RCC 7860 (cell line): ENCODE measurements around the gene TAF1B.

ENCODE experiments used
- DNase-seq: peaks from one replicate; pipeline ENCODE4 v3.0.0-alpha.2; 2015; ENCODE audit warnings: low spot score
- FAIRE-seq: peaks from 2 replicates; lab custom pipeline; 2012; peaks lifted over from hg19 to GRCh38; lab: Jason Lieb, UNC

Gene TAF1B

DNA sequence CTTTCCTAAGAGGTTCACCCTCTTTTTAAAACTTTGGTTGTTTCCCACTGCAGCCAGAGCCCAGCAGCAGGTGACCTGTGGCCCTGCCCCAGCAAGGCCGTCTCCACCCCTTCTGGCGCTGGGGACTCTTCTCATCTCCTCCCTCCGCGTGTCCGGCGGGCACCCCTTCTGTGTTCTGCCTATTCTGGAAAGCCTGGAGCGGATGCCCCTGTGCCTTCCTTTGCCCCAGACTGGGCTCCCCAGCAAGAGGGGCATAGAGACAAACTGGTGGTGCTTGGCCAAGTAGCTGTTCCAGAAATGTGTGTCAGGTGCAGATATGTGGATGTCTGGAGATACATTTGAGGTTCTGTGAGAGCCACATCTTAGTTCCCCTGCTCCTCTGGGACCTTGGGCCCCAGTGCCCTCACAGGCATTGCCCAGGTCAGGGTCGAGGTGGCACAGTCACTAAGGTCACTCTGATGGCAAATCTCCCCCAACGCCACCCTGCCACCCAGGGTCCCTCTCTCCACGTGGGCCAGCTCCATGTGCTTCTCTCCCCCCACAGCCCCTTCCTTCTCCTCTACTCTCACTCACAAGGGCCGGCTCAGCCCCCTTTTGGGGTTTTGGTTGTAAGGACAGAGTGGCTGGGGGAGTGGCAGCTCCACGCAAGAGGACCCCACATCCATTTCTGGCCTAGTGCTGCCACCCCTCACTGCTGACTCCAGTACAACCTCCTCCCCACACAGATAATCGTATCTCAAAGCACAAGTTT is 35.5 kb upstream of the TAF1B start:
- FAIRE-seq = no peak
- DNase-seq = no peak

GRCh38 chr2:9808334-9809063 is 34.8 kb upstream of the TAF1B start:
- no peak for FAIRE-seq
- DNase-seq = no peak

GRCh38 chr2:9809064-9809356 is 34.3 kb upstream of the TAF1B start:
- no peak for FAIRE-seq
- no peak for DNase-seq

DNA sequence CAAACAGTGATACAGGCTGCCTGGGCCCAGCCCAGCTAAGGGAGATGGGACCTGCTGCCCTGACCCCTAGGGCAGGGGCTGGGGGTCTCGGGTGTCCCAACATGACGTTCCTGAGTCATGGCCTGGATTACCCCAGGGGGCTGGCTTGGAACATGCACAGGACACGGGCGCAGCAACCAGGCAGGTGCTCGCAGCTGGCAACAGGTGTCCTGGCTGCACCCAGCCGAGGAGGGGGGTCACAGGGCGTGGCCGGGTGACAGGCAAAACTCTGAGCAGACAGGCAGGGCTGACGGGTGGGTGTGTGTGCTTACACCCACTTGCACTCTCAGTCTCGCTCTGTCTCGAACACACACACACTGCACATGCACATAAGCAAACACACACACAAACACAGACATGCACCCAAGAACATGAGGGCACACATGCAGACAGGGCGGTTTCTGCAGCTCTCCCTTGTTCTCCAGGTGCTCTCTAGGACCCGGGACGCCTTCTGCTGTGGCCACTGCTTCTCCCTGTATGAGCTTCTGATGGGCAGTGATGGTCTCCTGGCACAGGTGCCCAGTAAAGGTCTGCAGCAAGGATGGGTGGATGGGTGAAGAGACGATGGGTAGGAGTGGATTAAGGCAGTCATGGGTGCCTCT is 33.7 kb upstream of the TAF1B start:
- no peak for DNase-seq
- no peak for FAIRE-seq

- no peak for FAIRE-seq
Measured at GRCh38 chr2:9811216-9811615, 32.1 kb upstream of the TAF1B start.

GRCh38 chr2:9811679-9812511 is 31.4 kb upstream of the TAF1B start:
- DNase-seq = no peak
- no peak for FAIRE-seq

More at GRCh38 chr2:9811216-9811615, 32.1 kb upstream of the TAF1B start:
- no peak for DNase-seq

DNA sequence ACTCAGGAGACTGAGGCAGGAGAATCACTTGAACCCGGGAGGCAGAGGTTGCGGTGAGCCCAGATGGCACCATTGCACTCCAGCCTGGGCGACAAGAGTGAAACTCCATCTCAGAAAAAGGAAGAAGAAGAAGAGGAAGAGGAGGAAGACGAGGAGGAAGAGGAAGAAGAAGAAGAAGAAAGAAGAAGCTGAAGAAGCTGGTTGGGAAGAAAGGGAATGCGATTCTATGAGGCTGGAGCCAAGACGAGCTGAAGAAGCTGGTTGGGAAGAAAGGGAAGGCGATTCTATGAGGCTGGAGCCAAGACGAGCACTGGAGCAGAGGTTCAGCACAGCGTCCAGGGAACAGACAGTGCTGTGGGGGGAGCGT is 30.3 kb upstream of the TAF1B start:
- no peak for DNase-seq
- FAIRE-seq = no peak

DNA sequence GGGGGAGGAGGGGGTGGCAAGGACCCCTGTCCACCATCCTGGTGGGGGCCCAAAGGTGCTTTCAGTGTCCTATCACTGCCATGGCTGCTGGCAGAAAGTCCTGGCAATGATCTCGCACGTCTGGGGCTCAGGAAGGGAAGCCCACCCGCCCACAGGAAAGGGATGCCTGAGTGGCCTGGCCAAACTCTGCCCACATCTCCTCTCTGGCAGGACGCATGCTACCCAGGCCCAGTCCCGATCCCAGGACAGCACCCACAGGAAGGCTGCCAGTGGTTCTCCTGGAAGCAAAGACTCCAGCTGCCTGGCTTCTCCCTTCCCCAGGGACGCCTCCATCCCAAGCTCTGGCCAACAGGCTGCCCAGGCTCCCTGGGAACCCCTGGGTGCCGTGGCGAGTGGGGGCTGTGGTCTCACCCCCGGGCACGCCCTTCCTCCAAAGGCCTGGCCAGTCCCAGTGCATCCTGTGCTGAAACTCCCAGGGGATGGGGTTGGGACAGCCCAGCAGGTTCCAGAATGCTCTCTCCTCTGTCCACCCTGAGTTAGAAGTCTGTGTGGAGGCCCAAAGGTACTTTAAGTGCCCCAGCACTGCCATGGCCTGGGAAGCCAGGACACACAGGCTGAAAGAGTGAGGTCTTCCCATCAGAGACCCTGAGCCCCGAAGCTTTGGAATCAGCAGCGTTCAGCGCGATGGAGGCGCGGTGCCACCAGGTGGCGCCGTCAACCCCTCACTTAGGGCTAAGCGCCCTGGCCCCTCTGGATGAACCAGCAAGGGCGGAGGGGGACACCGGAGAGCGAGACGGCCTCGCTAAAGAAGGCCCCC is 29.8 kb upstream of the TAF1B start:
- DNase-seq (peak; percentile 22), FAIRE-seq (no peak)

GRCh38 chr2:9814129-9814868 is 29.0 kb upstream of the TAF1B start:
- DNase-seq = no peak
- FAIRE-seq = no peak

GRCh38 chr2:9815076-9815475 is 28.2 kb upstream of the TAF1B start:
- FAIRE-seq = no peak
- DNase-seq = no peak

DNA sequence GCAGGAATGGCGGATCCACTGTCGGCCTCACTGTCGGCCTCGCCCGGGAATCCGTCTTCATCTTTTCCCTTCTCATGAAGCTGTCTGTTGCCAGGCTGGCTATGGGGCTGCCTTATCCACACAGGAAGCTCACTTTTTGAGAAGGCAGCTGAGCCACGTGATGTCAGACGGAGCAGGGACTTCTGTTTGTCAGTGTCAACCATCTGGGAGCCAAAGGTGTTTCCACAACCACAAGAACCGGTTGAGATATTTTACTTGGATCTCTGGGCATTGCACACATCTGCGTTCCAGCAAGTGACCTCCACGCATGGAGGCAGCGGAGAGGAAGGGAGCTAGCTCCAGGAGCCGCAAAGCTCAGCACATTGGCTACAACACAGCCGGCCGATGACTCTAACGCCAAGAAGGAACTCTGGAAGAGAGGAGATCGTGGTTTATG is 27.4 kb upstream of the TAF1B start:
- FAIRE-seq = no peak
- DNase-seq = no peak

DNA sequence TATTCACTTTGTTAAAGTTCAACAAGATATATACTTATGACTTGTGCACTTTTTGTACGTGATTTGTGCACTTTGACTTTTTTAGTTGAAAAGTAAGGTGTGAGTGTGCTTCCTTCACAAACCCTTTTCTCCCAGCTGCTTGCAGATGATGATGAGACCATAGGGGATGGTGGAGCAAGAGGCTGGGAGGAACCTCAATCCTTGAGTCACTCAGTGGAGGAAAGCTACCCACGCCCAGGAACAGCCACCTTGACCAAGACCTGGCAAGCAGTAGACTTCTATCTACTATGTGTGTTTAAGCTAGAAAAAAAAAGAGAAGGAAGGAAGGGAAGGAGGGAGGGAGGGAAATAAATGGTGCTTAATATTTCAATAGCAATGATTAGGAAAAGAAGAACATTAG is 25.2 kb upstream of the TAF1B start:
- FAIRE-seq = no peak
- DNase-seq = no peak

GRCh38 chr2:9819551-9819950 is 23.7 kb upstream of the TAF1B start:
- no peak for DNase-seq
- no peak for FAIRE-seq

GRCh38 chr2:9820020-9820973 is 23.0 kb upstream of the TAF1B start:
- DNase-seq = peak; percentile 70
- no peak for FAIRE-seq

DNA sequence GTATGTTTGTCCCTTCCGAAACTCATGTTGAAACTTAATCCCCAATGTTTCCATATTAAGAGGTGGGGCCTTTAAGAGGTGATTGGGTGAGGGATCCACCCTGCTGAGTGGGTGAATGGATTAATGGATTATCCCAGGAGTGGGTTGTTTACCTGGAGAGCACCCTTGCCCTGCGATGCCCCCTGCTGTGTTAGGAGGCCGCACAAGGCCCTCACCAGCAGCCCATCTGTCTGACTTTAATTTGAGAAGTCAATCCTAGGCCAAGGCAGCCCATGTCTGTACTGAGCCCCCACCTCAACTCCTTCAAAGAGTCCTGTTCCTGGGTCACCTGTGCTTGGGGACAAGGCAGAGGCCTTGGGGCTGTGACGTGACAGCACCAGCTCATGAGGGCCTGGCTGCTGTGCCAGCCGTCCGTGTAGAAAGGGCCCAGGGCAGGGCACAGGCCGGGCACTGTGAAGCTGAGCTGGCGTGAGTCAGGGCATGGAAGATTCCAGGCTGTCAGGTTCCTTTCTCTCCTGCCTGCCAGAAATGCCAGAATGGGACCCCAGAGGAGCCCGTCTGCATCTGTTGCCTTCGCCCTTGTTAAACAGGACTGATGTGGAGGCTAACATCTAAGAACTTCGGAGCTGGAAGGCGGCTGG is 21.3 kb upstream of the TAF1B start:
- no peak for FAIRE-seq
- no peak for DNase-seq

DNA sequence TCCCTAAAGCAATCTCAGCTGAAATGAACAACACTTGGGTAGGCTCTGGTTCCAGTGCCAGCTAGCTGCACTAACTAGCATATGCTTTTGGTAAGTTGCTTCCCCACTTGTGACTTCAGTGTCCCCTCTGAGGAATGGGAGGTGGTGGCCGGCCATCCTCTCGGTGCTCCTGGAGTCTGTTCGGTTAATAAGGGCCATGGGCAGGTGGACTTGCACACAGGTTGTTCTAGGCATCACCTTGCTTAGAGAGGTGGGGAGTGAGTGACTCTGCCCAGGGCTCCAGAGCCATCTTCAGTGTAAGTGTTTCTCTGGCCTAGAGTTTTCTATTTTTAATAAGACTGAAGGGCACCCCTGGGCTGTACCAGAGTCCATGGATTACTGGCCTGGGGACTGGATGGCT is 18.8 kb upstream of the TAF1B start:
- DNase-seq = no peak
- no peak for FAIRE-seq

GRCh38 chr2:9824956-9825720 is 18.1 kb upstream of the TAF1B start:
- DNase-seq (no peak), FAIRE-seq (no peak)
